Transverse colon (tissue), 4 donors: ENCODE data around the gene SKP2.

Experiments used
- CTCF ChIP-seq, 5 experiments: fragments of 200-600 bp in 3 of 5; fragments of 450-650 bp in 2 of 5; sonication (generic) in 3 of 5; IDR thresholded peaks; 1 replicate in 2 of 5; 2 replicates in 3 of 5; pipeline ENCODE4 v1.5.1; 2016 to 2017; ENCODE audit warnings: antibody characterized with exemption in 5 of 5, inconsistent platforms in 3 of 5, mild to moderate bottlenecking in 2 of 5, moderate library complexity in 1 of 5
- POLR2AphosphoS5 ChIP-seq, 3 donors: sonication (generic); formaldehyde crosslinking; IDR thresholded peaks; one replicate each; pipeline ENCODE4 v1.6.1; 2016; ENCODE audit warnings: antibody characterized with exemption in 3 of 3

DNA sequence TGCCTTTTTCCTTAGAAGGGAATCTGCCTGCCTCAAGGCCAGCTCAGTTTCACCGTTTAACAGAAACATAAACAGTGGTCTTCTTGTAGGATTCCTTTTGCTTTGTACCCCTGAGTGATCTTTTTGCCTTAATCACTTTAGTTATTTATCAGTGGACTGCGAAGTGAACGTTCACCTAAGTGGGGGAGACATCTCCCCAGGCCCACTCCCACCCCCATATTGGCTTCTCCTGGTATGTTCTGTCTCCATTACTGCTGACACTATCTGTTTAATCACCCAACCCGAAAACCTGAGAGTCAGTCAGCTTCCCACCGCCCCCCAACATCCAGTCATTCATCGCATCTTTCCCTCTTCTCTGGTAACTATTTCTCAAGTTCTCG, 1.4 kb downstream of the SKP2 start:
- TF ChIP-seq POLR2AphosphoS5 (IDR thresholded peaks at IDR 0.05) (no peak), CTCF (IDR thresholded peaks at IDR 0.05) (no peak)
